Keratinocyte (primary cell): ENCODE measurements around the gene ADRB2.

ENCODE experiments used
- EZH2 ChIP-seq: IDR thresholded peaks from one replicate; pipeline ENCODE4 v1.6.1; 2012; ENCODE audit warnings: inconsistent platforms, mild to moderate bottlenecking, low read length, moderate library complexity
- TF ChIP-seq, protein P1 (sequence below), 3 experiments: IDR thresholded peaks in 1 of 3; conservative IDR thresholded peaks in 1 of 3; optimal IDR thresholded peaks in 1 of 3; 2 replicates in 2 of 3; 3 replicates in 1 of 3; pipeline versions ENCODE3 to v1.5.1; 2011; ENCODE audit warnings: low read length in 3 of 3, mild to moderate bottlenecking in 3 of 3, moderate library complexity in 2 of 3, control low read depth in 1 of 3, inconsistent platforms in 1 of 3; ENCODE audit not compliant: insufficient read depth in 2 of 3; ENCODE audit errors: extremely low read depth in 1 of 3

DNA sequence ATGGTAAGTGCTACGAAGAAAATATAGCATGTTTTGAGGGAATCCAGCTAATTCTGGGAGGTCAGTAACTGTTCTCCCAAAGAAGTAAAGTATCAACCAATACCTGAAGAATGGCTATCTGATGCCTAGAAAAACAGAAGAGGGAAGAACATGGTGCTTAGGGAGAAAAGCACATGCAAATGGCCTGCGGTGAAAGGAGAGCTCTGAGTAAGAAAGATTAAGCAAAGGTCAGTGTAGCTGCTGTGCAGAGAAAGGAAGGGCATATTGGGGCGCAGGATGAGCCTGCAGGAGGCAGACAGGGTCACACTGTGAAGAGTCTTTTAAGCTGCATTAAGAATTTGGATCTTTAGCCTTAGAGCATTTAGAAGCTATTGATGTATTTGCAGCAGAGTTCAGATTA lies 11.0 kb downstream of the ADRB2 start:
- TF ChIP-seq, protein P1, sequence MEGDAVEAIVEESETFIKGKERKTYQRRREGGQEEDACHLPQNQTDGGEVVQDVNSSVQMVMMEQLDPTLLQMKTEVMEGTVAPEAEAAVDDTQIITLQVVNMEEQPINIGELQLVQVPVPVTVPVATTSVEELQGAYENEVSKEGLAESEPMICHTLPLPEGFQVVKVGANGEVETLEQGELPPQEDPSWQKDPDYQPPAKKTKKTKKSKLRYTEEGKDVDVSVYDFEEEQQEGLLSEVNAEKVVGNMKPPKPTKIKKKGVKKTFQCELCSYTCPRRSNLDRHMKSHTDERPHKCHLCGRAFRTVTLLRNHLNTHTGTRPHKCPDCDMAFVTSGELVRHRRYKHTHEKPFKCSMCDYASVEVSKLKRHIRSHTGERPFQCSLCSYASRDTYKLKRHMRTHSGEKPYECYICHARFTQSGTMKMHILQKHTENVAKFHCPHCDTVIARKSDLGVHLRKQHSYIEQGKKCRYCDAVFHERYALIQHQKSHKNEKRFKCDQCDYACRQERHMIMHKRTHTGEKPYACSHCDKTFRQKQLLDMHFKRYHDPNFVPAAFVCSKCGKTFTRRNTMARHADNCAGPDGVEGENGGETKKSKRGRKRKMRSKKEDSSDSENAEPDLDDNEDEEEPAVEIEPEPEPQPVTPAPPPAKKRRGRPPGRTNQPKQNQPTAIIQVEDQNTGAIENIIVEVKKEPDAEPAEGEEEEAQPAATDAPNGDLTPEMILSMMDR (optimal IDR thresholded peaks at IDR 0.05 in 1 of 3, IDR thresholded peaks at IDR 0.05 in 1 of 3, conservative IDR thresholded peaks at IDR 0.05 in 1 of 3; ENCODE audit: extremely low read depth in 1 of 3, insufficient read depth in 2 of 3, low read length in 3 of 3), result no peak
- no peak for TF ChIP-seq EZH2
